Measurements from ENCODE around the gene GRM8. TPM values are rescaled to one million over a fixed set of nuclear protein-coding genes. Genes with fewer than 3 reads are reported as not detected.

The GRM8 gene
- total RNA-seq, 2 experiments from 2014 or later, result not detected

DNA sequence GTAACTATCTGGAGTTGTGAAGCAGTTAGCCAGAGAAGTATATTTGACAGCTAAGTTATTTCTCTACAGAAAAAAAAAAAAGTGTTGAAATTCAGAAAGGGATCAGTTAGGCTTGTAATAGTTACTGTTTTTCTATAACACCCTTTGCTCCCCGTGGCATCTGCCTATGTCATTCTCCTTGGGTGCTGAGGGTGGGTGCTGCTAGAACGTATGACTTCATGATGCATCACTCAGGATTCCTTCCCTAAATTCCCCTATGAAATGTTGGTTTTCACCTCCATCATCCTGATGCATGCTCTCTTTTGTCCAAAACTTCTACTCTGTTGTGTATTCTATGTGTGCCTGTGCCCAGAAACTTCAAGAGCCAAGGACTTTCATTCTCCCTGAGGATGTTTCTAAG, 536.4 kb downstream of the GRM8 start:
- Histone ChIP-seq H3K79me2 (ENCODE audit: insufficient read depth, low read depth, low read length) (no peaks in the 10 kb centered on the region), H3K27ac (ENCODE audit: low read depth, low read length, poor library complexity, severe bottlenecking) (no peak overlapping the region), H4K20me1 (ENCODE audit: insufficient read depth, low read length) (no peaks in the 10 kb centered on the region), H2AFZ (ENCODE audit: low read length) (no peak overlapping the region), H3K4me1 (ENCODE audit: insufficient read depth, low read length, poor library complexity, severe bottlenecking) (no peaks in the 10 kb centered on the region), H3K4me3 (ENCODE audit: low read depth, low read length, poor library complexity, severe bottlenecking) (no peak overlapping the region), H3K9me3 (ENCODE audit: low read length) (no peaks in the 10 kb centered on the region), H3K36me3 (ENCODE audit: insufficient read depth, low read length) (no peaks in the 10 kb centered on the region), H3K9me2 (ENCODE audit: insufficient read depth, low read length) (no peaks in the 10 kb centered on the region), H3K4me2 (ENCODE audit: low read length) (no peak overlapping the region)
- BruUV-seq (replicated peaks), result no TSS peak
- DNase-seq (ENCODE audit: low spot score), result no peak
- ChIA-PET POLR2A (no interaction called here), CTCF (ENCODE audit: unreplicated experiment) (no interaction called here)
- intact Hi-C loops (cut with micrococcal nuclease; ENCODE audit: unreplicated experiment), result no loop called here
- no peak for TF ChIP-seq EZH2phosphoT487 (IDR thresholded peaks at IDR 0.05; ENCODE audit: borderline replicate concordance, low read depth, low read length)
- TF ChIP-seq, protein P1, sequence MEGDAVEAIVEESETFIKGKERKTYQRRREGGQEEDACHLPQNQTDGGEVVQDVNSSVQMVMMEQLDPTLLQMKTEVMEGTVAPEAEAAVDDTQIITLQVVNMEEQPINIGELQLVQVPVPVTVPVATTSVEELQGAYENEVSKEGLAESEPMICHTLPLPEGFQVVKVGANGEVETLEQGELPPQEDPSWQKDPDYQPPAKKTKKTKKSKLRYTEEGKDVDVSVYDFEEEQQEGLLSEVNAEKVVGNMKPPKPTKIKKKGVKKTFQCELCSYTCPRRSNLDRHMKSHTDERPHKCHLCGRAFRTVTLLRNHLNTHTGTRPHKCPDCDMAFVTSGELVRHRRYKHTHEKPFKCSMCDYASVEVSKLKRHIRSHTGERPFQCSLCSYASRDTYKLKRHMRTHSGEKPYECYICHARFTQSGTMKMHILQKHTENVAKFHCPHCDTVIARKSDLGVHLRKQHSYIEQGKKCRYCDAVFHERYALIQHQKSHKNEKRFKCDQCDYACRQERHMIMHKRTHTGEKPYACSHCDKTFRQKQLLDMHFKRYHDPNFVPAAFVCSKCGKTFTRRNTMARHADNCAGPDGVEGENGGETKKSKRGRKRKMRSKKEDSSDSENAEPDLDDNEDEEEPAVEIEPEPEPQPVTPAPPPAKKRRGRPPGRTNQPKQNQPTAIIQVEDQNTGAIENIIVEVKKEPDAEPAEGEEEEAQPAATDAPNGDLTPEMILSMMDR (conservative IDR thresholded peaks at IDR 0.05; ENCODE audit: low read length), result no peak

DNA sequence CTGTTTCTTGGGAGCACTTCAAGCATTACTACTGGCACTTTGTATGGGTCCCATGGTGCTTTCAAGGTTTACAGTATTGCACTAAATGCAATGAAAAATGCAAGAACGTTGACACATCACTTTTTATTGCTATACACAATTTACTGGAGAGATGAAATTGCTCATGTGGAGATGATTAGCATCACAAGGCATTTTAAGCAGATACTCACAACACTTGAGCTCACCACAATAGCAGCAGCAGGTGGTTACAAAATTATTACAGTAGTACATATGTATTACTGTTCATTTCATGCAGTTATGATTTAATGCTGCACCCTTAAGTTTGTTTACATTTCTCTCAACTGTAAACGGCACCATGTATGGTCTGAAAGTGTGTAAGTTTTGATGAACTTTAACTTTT, 537.7 kb downstream of the GRM8 start:
- ChIA-PET CTCF (ENCODE audit: unreplicated experiment) (no interaction called here), POLR2A (no interaction called here)
- DNase-seq (ENCODE audit: low spot score), result no peak
- intact Hi-C loops (cut with micrococcal nuclease; ENCODE audit: unreplicated experiment), result no loop called here
- Histone ChIP-seq H3K9me3 (ENCODE audit: low read length) (no peaks in the 10 kb centered on the region), H3K4me3 (ENCODE audit: low read depth, low read length, poor library complexity, severe bottlenecking) (no peak overlapping the region), H4K20me1 (ENCODE audit: insufficient read depth, low read length) (no peaks in the 10 kb centered on the region), H3K27ac (ENCODE audit: low read depth, low read length, poor library complexity, severe bottlenecking) (no peak overlapping the region), H3K36me3 (ENCODE audit: insufficient read depth, low read length) (no peaks in the 10 kb centered on the region), H2AFZ (ENCODE audit: low read length) (no peak overlapping the region), H3K9me2 (ENCODE audit: insufficient read depth, low read length) (no peaks in the 10 kb centered on the region), H3K4me1 (ENCODE audit: insufficient read depth, low read length, poor library complexity, severe bottlenecking) (no peaks in the 10 kb centered on the region), H3K4me2 (ENCODE audit: low read length) (no peak overlapping the region), H3K79me2 (ENCODE audit: insufficient read depth, low read depth, low read length) (no peaks in the 10 kb centered on the region)
- TF ChIP-seq EZH2phosphoT487 (IDR thresholded peaks at IDR 0.05; ENCODE audit: borderline replicate concordance, low read depth, low read length), result no peak
- no TSS peak for BruUV-seq (replicated peaks)

DNA sequence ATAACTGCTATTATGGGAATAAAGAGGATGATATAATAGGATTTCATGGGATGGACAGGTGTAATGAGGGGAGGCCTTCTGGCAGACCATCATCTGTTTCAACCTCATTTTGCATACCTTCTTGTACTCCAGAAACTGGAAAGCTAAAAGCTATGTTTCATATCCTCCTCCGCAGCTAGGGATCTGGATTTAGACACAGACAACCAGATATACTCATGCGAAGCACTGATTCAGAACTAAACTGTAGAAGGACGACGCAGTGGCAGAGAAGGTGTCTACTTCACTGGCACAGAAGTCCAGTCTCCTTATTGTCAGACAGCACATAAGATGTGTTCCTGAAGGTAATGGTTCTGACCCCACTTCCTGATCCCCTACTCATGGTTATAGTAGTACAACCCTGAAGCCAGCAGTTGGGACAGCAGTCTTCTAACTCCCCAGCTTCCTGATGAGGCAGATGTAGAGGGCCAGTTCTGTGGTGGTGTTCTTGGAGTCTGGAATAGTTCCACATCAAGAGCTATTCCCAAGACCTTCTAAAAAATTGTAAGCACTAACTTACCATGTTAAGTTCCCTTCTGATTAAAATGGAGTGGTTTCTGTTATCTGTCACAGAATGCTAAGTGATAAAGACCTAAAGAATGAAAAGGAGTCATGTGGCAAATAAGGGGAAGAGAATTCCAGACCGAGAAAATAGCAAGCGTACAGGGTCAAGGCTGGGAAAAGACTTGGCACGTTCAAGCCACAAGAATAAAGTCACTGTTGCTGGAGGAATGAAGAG, 550.3 kb downstream of the GRM8 start:
- intact Hi-C loops (cut with micrococcal nuclease; ENCODE audit: unreplicated experiment), result no loop called here
- TF ChIP-seq, protein P1 (conservative IDR thresholded peaks at IDR 0.05; ENCODE audit: low read length), result no peak
- no peak for TF ChIP-seq EZH2phosphoT487 (IDR thresholded peaks at IDR 0.05; ENCODE audit: borderline replicate concordance, low read depth, low read length)
- Histone ChIP-seq H3K4me3 (ENCODE audit: low read depth, low read length, poor library complexity, severe bottlenecking) (no peak overlapping the region), H3K36me3 (ENCODE audit: insufficient read depth, low read length) (no peaks in the 10 kb centered on the region), H3K27ac (ENCODE audit: low read depth, low read length, poor library complexity, severe bottlenecking) (no peak overlapping the region), H3K9me2 (ENCODE audit: insufficient read depth, low read length) (no peaks in the 10 kb centered on the region), H3K4me2 (ENCODE audit: low read length) (no peak overlapping the region), H3K4me1 (ENCODE audit: insufficient read depth, low read length, poor library complexity, severe bottlenecking) (no peaks in the 10 kb centered on the region), H3K9me3 (ENCODE audit: low read length) (no peaks in the 10 kb centered on the region), H2AFZ (ENCODE audit: low read length) (no peak overlapping the region), H3K79me2 (ENCODE audit: insufficient read depth, low read depth, low read length) (no peaks in the 10 kb centered on the region), H4K20me1 (ENCODE audit: insufficient read depth, low read length) (no peaks in the 10 kb centered on the region; the same call in 1 of the 2 replicates)
- POLR2A ChIA-PET, result no interaction called here
- CTCF ChIA-PET (ENCODE audit: unreplicated experiment), result no interaction called here
- DNase-seq (ENCODE audit: low spot score), result no peak
- no TSS peak for BruUV-seq (replicated peaks)
